ENCODE measurements around the gene TMEM101. TPM values are rescaled to one million over a fixed set of nuclear protein-coding genes. Genes with fewer than 3 reads are reported as not detected.

The TMEM101 gene
- total and polyA plus RNA-seq, 2 of the 13 experiments (the other 11 are each of a cell fraction or from before 2014, with no cell fraction given): 72.0 to 100 TPM

DNA sequence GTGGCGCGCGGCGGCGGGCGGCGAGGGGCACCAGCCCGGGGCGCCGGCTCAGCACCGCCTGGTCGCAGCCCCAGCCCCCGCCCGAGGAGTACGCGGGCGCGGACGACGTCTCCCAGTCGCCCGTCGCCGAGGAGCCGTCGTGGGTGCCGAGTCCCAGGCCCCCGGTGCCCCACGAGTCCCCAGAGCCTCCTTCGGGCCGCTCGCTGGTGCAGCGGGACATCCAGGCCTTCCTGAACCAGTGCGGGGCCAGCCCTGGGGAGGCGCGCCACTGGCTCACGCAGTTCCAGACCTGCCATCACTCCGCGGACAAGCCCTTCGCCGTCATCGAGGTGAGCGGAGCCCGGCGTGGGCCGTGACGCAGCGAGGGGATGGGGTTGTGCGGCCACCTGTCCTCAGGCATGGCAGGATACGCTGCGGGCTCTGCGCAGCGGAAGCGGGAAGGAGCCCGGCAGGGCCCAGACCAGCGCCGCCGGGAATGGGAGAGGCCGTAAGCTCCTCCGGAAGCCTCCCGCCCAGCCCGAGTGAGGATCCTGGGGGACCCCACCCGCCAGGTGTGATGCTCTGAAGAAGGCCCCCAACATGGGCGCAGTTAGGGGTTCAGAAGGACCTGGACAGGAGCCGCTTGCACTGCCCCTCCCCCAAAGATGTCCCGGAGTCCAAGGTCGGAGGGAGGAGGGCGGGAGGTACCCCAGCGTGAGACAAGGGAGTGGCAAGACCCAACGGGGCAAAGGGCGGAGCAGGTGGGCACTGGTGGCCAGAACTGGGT is 9.8 kb downstream of the TMEM101 start (continued):
- TF ChIP-seq, protein P1, sequence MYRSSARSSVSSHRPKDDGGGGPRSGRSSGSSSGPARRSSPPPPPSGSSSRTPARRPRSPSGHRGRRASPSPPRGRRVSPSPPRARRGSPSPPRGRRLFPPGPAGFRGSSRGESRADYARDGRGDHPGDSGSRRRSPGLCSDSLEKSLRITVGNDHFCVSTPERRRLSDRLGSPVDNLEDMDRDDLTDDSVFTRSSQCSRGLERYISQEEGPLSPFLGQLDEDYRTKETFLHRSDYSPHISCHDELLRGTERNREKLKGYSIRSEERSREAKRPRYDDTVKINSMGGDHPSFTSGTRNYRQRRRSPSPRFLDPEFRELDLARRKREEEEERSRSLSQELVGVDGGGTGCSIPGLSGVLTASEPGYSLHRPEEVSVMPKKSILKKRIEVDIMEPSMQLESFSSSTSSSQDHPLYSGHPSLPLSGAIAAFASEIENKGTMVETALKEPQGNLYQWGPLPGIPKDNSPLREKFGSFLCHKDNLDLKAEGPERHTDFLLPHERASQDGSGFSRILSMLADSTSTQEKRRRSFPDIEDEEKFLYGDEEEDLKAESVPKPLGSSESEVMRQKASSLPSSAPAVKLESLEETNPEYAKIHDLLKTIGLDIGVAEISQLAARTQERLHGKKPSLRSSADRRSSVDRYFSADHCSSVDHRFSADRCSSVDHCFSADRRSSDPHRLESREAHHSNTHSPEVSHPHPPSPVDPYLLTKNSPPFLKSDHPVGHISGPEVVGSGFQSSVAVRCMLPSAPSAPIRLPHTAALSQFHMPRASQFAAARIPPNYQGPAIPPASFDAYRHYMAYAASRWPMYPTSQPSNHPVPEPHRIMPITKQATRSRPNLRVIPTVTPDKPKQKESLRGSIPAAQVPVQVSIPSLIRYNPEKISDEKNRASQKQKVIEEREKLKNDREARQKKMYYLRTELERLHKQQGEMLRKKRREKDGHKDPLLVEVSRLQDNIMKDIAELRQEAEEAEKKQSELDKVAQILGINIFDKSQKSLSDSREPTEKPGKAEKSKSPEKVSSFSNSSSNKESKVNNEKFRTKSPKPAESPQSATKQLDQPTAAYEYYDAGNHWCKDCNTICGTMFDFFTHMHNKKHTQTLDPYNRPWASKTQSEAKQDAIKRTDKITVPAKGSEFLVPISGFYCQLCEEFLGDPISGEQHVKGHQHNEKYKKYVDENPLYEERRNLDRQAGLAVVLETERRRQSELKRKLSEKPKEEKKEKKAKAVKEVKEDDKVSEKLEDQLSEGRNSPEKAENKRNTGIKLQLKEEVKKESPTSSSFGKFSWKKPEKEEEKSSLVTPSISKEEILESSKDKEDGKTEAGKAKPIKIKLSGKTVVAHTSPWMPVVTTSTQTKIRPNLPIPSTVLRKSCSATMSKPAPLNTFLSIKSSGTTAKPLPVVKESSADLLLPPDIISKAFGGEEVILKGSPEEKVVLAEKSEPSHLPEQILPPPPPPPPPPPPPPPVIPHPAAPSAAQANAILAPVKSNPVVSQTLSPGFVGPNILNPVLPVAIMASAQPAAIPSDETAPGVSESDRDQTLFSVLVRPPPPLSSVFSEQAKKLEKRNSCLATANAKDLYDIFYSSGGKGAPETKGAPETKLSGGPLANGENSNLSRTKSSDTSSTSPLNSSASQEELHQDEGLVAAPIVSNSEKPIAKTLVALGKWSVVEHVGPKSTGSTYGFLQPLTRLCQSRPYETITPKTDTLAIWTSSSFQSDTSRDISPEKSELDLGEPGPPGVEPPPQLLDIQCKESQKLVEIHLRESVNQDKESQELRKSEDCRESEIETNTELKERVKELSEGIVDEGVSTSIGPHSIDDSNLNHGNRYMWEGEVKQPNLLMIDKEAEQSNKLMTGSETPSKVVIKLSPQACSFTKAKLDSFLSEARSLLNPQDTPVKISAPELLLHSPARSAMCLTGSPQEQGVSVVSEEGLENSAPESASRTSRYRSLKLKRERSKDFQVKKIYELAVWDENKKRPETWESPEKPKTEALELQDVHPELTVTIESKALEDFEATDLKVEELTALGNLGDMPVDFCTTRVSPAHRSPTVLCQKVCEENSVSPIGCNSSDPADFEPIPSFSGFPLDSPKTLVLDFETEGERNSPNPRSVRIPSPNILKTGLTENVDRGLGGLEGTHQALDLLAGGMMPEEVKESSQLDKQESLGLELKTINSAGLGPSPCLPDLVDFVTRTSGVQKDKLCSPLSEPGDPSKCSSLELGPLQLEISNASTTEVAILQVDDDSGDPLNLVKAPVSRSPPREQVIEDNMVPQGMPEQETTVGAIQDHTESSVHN (CRISPR knock-in tag; IDR thresholded peaks at IDR 0.05): peak; percentile 61; the same call in 1 of the 2 replicates
- TF ChIP-seq ZBTB7A (CRISPR knock-in tag; IDR thresholded peaks at IDR 0.05) (peak; percentile 39; the same call in 1 of the 2 replicates), HNF4G (IDR thresholded peaks at IDR 0.05; ENCODE audit: borderline replicate concordance, low read depth, low read length) (0 out of 2 replicates have a peak, but pooled peaks have one; percentile 27), HNF4G (CRISPR knock-in tag; IDR thresholded peaks at IDR 0.05; ENCODE audit: borderline replicate concordance, low read depth) (peak; percentile 35; the same call in 1 of the 2 replicates), KDM3A (CRISPR knock-in tag; IDR thresholded peaks at IDR 0.05; ENCODE audit: low read depth) (0 out of 2 replicates have a peak, but pooled peaks have one; percentile 46), ZNF121 (CRISPR knock-in tag; IDR thresholded peaks at IDR 0.05) (no peak), MTA1 (CRISPR knock-in tag; IDR thresholded peaks at IDR 0.05; ENCODE audit: borderline replicate concordance) (peak; percentile 20; the same call in 1 of the 2 replicates), RARG (CRISPR knock-in tag; IDR thresholded peaks at IDR 0.05; ENCODE audit: low read depth) (no peak), HDAC1 (CRISPR knock-in tag; IDR thresholded peaks at IDR 0.05) (peak; percentile 59; the same call in 1 of the 2 replicates), ZNF552 (CRISPR knock-in tag; IDR thresholded peaks at IDR 0.05; ENCODE audit: borderline replicate concordance) (peak; percentile 60; the same call in 1 of the 2 replicates), ZSCAN21 (CRISPR knock-in tag; IDR thresholded peaks at IDR 0.05; ENCODE audit: borderline replicate concordance) (peak; percentile 83), ZNF746 (CRISPR knock-in tag; IDR thresholded peaks at IDR 0.05) (peak; percentile 20; the same call in 1 of the 2 replicates)
- TF ChIP-seq, protein P2, sequence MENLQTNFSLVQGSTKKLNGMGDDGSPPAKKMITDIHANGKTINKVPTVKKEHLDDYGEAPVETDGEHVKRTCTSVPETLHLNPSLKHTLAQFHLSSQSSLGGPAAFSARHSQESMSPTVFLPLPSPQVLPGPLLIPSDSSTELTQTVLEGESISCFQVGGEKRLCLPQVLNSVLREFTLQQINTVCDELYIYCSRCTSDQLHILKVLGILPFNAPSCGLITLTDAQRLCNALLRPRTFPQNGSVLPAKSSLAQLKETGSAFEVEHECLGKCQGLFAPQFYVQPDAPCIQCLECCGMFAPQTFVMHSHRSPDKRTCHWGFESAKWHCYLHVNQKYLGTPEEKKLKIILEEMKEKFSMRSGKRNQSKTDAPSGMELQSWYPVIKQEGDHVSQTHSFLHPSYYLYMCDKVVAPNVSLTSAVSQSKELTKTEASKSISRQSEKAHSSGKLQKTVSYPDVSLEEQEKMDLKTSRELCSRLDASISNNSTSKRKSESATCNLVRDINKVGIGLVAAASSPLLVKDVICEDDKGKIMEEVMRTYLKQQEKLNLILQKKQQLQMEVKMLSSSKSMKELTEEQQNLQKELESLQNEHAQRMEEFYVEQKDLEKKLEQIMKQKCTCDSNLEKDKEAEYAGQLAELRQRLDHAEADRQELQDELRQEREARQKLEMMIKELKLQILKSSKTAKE (CRISPR knock-in tag; IDR thresholded peaks at IDR 0.05; ENCODE audit: borderline replicate concordance): peak; percentile 53; the same call in 1 of the 2 replicates
- TF ChIP-seq, protein P3, sequence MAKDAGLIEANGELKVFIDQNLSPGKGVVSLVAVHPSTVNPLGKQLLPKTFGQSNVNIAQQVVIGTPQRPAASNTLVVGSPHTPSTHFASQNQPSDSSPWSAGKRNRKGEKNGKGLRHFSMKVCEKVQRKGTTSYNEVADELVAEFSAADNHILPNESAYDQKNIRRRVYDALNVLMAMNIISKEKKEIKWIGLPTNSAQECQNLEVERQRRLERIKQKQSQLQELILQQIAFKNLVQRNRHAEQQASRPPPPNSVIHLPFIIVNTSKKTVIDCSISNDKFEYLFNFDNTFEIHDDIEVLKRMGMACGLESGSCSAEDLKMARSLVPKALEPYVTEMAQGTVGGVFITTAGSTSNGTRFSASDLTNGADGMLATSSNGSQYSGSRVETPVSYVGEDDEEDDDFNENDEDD (CRISPR knock-in tag; IDR thresholded peaks at IDR 0.05; ENCODE audit: borderline replicate concordance): peak; percentile 52; the same call in 1 of the 2 replicates
- TF ChIP-seq, protein P4, sequence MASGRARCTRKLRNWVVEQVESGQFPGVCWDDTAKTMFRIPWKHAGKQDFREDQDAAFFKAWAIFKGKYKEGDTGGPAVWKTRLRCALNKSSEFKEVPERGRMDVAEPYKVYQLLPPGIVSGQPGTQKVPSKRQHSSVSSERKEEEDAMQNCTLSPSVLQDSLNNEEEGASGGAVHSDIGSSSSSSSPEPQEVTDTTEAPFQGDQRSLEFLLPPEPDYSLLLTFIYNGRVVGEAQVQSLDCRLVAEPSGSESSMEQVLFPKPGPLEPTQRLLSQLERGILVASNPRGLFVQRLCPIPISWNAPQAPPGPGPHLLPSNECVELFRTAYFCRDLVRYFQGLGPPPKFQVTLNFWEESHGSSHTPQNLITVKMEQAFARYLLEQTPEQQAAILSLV (CRISPR knock-in tag; IDR thresholded peaks at IDR 0.05; ENCODE audit: borderline replicate concordance): peak; percentile 23; the same call in 1 of the 2 replicates

Data from HepG2 (cell line).